Cardiac muscle cell (in vitro differentiated cells and primary cell): ENCODE results near the gene STIL. TPM values are rescaled to one million over a fixed set of nuclear protein-coding genes. Genes with fewer than 3 reads are reported as not detected.
"Not testable (repeated sequence)": the region's sequence is repeated elsewhere in the genome, so short reads cannot be mapped to it uniquely, and the experiment has no call there.

ENCODE experiments used
- DNase-seq, 2 donors: peaks; one replicate each; pipeline versions ENCODE4 v3.0.0 to v3.0.0-alpha.2; 2010 to 2017; ENCODE audit warnings: low read depth in 1 of 2, low spot score in 1 of 2
- H3K27ac ChIP-seq: fragments of 200-600 bp; sonication (generic); 2 replicates; pipeline ENCODE4 v1.5.1; 2016
- H3K27me3 ChIP-seq: fragments of 200-600 bp; sonication (generic); 2 replicates; pipeline ENCODE4 v1.6.0; 2016; ENCODE audit warnings: control low read depth
- H3K36me3 ChIP-seq: fragments of 200-600 bp; sonication (generic); 2 replicates; pipeline ENCODE4 v1.5.1; 2016; ENCODE audit warnings: control low read depth
- H3K4me1 ChIP-seq: fragments of 200-600 bp; sonication (generic); 2 replicates; pipeline ENCODE4 v1.8.1; 2017; ENCODE audit warnings: low read depth, mild to moderate bottlenecking, mixed run types
- H3K4me3 ChIP-seq: fragments of 200-600 bp; sonication (generic); 2 replicates; pipeline ENCODE4 v1.5.1; 2016; ENCODE audit warnings: mild to moderate bottlenecking
- H3K9me3 ChIP-seq: fragments of 200-600 bp; sonication (generic); 2 replicates; pipeline ENCODE4 v1.5.1; 2017; ENCODE audit warnings: low read depth, mild to moderate bottlenecking, control low read depth
- polyA plus RNA-seq: library from polyadenylated mRNA; unstranded; fragments of >200 nt; fragmentation: Nextera tagmentation; extraction: Ambion mirVana; gene quantifications from 2 replicates; pipeline ENCODE4 v1.2.1, GENCODE V29; 2016
- total RNA-seq: library from RNA; depleted of rRNA; stranded (reverse); fragments of >200 nt; gene quantifications from 2 replicates; pipeline ENCODE4 v1.2.3, GENCODE V29; 2016
- TF ChIP-seq, protein P1 (sequence below): IDR thresholded peaks from 2 replicates; pipeline ENCODE4 v1.5.1; 2012; ENCODE audit warnings: low read depth, mild to moderate bottlenecking, low read length

The STIL gene
- total and polyA plus RNA-seq, 2 experiments from 2014 or later: 2.3 to 13.4 TPM

DNA sequence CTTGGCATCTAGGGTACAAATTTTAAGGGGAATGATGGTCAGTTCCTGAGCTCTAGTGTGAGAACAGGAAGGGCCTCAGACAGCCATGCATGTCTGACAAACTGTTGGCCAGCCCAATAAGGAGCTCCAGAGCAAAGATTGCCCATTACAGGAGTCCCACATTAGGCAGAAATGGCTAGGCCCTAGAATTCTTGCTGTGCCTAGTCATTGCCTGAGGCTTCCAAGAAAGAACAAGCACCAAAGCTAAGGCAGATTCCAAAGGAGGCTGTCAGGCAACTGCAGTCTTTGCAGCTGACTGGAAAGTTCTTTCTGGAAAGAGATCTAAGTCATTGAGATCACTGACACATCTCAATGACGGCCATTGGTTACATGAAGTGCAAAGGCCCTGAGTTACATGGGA lies 3.9 kb upstream of the STIL start:
- Histone ChIP-seq H3K36me3 (no peaks in the 10 kb centered on the region), H3K4me3 (no peak overlapping the region), H3K4me1 (no peaks in the 10 kb centered on the region), H3K27me3 (no peaks in the 10 kb centered on the region), H3K27ac (no peak overlapping the region), H3K9me3 (no peaks in the 10 kb centered on the region)
- no peak for DNase-seq
- TF ChIP-seq, protein P1, sequence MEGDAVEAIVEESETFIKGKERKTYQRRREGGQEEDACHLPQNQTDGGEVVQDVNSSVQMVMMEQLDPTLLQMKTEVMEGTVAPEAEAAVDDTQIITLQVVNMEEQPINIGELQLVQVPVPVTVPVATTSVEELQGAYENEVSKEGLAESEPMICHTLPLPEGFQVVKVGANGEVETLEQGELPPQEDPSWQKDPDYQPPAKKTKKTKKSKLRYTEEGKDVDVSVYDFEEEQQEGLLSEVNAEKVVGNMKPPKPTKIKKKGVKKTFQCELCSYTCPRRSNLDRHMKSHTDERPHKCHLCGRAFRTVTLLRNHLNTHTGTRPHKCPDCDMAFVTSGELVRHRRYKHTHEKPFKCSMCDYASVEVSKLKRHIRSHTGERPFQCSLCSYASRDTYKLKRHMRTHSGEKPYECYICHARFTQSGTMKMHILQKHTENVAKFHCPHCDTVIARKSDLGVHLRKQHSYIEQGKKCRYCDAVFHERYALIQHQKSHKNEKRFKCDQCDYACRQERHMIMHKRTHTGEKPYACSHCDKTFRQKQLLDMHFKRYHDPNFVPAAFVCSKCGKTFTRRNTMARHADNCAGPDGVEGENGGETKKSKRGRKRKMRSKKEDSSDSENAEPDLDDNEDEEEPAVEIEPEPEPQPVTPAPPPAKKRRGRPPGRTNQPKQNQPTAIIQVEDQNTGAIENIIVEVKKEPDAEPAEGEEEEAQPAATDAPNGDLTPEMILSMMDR: no peak

DNA sequence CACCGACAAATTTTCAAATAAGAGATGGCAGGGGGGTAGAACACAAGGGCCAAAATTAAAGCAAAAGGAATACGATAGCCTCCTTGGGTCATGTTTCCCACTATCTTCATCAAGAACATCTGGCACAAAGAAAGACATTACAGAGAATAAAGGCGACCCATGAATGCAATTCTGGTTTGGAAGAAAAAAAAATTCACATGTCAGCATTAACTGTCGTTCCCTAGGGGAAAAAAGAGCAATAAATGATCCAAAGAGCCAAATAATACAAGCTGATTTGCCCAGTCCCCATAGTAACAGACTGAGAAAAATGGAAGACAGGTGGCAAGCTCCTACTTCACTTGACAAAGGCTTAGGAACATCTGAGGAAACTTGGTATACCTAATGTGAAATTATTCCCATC lies 4.5 kb downstream of the STIL start:
- H3K4me1 ChIP-seq: no peaks in the 10 kb centered on the region
- H3K27me3 ChIP-seq: no peaks in the 10 kb centered on the region
- no peak overlapping the region for H3K4me3 ChIP-seq
- DNase-seq: no peak
- H3K9me3 ChIP-seq: no peaks in the 10 kb centered on the region
- TF ChIP-seq, protein P1: no peak
- no peaks in the 10 kb centered on the region for H3K36me3 ChIP-seq
- no peak overlapping the region for H3K27ac ChIP-seq

DNA sequence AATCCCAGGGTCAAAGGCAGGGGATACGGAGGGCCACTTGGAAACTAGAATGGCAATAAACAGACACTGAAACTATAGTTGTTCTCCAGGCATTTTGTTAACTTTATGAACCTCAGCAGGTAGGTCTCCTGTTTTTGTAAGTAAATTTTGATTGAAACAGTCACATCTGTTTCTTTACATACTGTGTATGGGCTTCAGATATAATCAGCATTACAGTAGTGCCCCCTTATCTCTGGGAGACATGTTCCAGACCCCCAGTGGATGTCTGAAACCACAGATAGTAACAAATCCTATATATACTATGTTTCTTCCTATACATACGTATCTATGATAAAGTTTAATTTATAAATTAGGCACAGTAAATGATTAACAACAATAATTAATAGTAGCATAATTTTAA lies 11.5 kb downstream of the STIL start:
- Histone ChIP-seq H3K27me3 (no peaks in the 10 kb centered on the region), H3K36me3 (peaks cover 22% of the 10 kb centered on the region), H3K4me3 (no peak overlapping the region), H3K9me3 (no peaks in the 10 kb centered on the region), H3K4me1 (no peaks in the 10 kb centered on the region), H3K27ac (no peak overlapping the region)
- TF ChIP-seq, protein P1: no peak
- no peak for DNase-seq

DNA sequence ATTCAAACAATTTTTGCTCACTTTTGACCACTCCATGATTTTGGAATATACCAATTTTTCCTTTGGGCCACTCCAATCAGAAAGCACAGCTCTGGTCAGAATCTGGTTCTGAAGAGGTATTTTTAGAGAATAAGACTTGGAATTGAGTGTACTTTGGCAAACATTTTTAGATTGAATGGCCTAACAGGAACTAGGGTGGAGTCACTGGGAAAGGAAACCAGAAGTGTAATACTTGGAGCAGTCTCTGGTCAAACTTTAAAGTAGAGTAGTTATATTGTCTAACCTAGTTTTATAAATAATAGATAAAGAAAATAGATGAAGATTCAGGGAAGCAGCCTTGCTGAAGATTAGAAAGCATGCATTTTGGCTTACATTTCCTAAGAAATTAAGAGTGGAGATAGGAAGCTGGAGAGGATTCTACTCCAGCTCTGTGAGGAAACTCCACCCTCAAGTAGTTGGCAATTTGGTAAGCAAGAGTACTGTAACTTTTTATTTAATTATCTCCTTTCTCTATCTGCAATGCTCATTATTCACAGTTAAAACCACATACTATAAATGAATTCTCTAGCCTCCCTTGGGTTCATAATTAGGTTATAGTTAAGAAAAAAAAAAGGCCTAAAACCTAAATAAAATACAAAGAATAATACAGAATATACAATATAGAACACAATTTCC lies 15.8 kb downstream of the STIL start:
- H3K27ac ChIP-seq: no peak overlapping the region
- H3K4me1 ChIP-seq: no peaks in the 10 kb centered on the region
- peak in 1 of 2 donors; percentile 6 for DNase-seq
- H3K36me3 ChIP-seq: peaks cover 22% of the 10 kb centered on the region
- H3K4me3 ChIP-seq: no peak overlapping the region
- H3K27me3 ChIP-seq: no peaks in the 10 kb centered on the region
- H3K9me3 ChIP-seq: no peaks in the 10 kb centered on the region
- TF ChIP-seq, protein P1: no peak

DNA sequence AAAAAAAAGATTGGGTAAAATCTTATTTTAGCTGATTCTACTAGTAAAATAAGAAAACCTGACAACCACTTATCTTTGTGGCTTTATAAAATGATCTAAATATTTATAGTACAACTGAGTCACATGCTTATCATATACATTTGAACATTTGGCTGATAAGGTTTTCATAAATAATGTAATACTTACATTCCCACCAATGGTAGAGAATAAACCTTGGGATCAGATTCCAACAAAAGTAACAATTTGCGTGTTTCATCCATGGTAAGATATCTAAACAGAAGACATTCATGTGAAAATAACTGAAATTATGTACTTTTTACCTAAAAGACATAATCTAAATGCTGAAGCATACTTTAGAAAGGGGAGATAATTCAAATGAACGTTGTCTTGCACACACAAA lies 18.4 kb downstream of the STIL start:
- H3K27me3 ChIP-seq: no peaks in the 10 kb centered on the region
- DNase-seq: no peak
- TF ChIP-seq, protein P1: no peak
- no peaks in the 10 kb centered on the region for H3K4me1 ChIP-seq
- no peak overlapping the region for H3K27ac ChIP-seq
- no peak overlapping the region for H3K4me3 ChIP-seq
- peaks cover 14% of the 10 kb centered on the region for H3K36me3 ChIP-seq
- H3K9me3 ChIP-seq: no peaks in the 10 kb centered on the region

DNA sequence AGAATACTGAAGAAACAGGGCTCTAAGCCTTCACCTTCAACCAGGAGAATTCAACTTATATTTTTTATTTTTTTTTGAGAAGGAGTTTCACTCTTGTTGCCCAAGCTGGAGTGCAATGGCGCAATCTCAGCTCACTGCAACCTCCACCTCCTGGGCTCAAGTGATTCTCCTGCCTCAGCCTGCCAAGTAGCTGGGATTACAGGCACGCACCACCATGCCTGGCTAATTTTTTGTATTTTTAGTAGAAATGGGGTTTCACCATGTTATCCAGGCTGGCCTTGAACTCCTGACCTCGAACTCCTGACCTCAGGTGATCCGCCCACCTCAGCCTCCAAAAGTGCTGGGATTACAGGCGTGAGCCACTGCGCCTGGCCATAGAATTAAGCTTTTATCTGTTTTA lies 19.1 kb downstream of the STIL start:
- H3K27ac ChIP-seq, H3K9me3 ChIP-seq, DNase-seq, H3K4me1 ChIP-seq, H3K27me3 ChIP-seq, H3K4me3 ChIP-seq: not testable (repeated sequence)
- peaks cover 10% of the 10 kb centered on the region for H3K36me3 ChIP-seq

DNA sequence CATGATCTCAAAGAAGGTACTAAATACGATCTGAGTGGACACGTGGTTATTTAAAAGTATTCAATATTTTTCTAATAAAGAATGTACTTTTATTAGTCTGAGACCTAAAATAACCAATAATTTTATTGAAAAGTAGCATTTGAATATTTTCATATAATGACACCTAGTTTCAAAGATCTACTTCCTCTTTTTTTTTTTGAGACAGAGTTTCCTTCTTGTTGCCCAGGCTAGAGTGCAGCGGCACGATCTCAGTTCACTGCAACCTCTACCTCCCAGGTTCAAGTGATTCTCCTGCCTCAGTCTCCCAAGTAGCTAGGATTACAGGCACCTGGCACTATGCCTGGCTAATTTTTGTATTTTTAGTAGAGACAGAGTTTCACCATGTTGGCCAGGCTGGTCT lies 25.8 kb downstream of the STIL start:
- H3K4me1 ChIP-seq, H3K4me3 ChIP-seq, H3K27ac ChIP-seq, H3K9me3 ChIP-seq, H3K27me3 ChIP-seq, DNase-seq: not testable (repeated sequence)
- H3K36me3 ChIP-seq: peaks cover 12% of the 10 kb centered on the region
